HepG2 (cell line): ENCODE data around the gene JTB. TPM values are rescaled to one million over a fixed set of nuclear protein-coding genes. Genes with fewer than 3 reads are reported as not detected.

ENCODE experiments used
- CREB1 ChIP-seq, 2 experiments: fragments of 450-650 bp in 1 of 2; IDR thresholded peaks; 2 replicates each; pipeline ENCODE4 v1.6.1; 2016 to 2017; ENCODE audit warnings: control low read depth in 1 of 2, mild to moderate bottlenecking in 1 of 2, missing compliant biosample characterization in 1 of 2, missing genetic modification characterization in 1 of 2
- FOSL1 ChIP-seq: sonication (generic); formaldehyde crosslinking; IDR thresholded peaks from 2 replicates; pipeline ENCODE4 v1.9.0; 2021; ENCODE audit warnings: missing genetic modification reagents, borderline replicate concordance
- FOXO1 ChIP-seq: sonication (generic); formaldehyde crosslinking; IDR thresholded peaks from 2 replicates; pipeline ENCODE4 v1.4.0; 2020; ENCODE audit warnings: missing genetic modification reagents
- HNF1A ChIP-seq, 2 experiments: sonication (generic) in 1 of 2; formaldehyde crosslinking in 1 of 2; IDR thresholded peaks; 2 replicates each; pipeline versions ENCODE4 v1.4.0 to v1.6.1; 2016 to 2020; ENCODE audit warnings: borderline replicate concordance in 1 of 2, low read depth in 1 of 2, mild to moderate bottlenecking in 1 of 2, missing genetic modification reagents in 1 of 2
- MAFK ChIP-seq, 2 experiments: IDR thresholded peaks in 1 of 2; conservative IDR thresholded peaks in 1 of 2; 2 replicates each; pipeline ENCODE4 v1.6.1; 2011; ENCODE audit warnings: improper control_type of control experiment in 2 of 2, low read length in 2 of 2
- NAIF1 ChIP-seq: sonication (generic); formaldehyde crosslinking; IDR thresholded peaks from 2 replicates; pipeline ENCODE4 v1.5.0; 2020; ENCODE audit warnings: mild to moderate bottlenecking, missing genetic modification reagents, borderline replicate concordance
- NFKB2 ChIP-seq: sonication (generic); formaldehyde crosslinking; IDR thresholded peaks from 2 replicates; pipeline ENCODE4 v1.4.0; 2020; ENCODE audit warnings: missing genetic modification reagents, borderline replicate concordance
- NR2F2 ChIP-seq: IDR thresholded peaks from 2 replicates; pipeline ENCODE4 v1.6.1; 2012; ENCODE audit warnings: low read depth, inconsistent platforms, borderline replicate concordance
- ONECUT2 ChIP-seq: sonication (generic); formaldehyde crosslinking; IDR thresholded peaks from 2 replicates; pipeline ENCODE4 v1.4.0; 2020; ENCODE audit warnings: missing genetic modification reagents
- PBX3 ChIP-seq: sonication (generic); formaldehyde crosslinking; IDR thresholded peaks from 2 replicates; pipeline ENCODE4 v1.8.1; 2023; ENCODE audit warnings: missing genetic modification reagents, inconsistent platforms, borderline replicate concordance
- PLRG1 ChIP-seq: fragments of 450-650 bp; conservative IDR thresholded peaks from 2 replicates; pipeline ENCODE4 v1.6.1; 2016
- SALL1 ChIP-seq: sonication (generic); formaldehyde crosslinking; IDR thresholded peaks from 2 replicates; pipeline ENCODE4 v1.8.0; 2022; ENCODE audit warnings: mild to moderate bottlenecking, missing genetic modification reagents
- SKI ChIP-seq: fragments of 450-650 bp; IDR thresholded peaks from one replicate; pipeline ENCODE4 v1.6.1; 2018; ENCODE audit warnings: mild to moderate bottlenecking; ENCODE audit not compliant: partially characterized antibody
- STAG1 ChIP-seq: sonication (generic); formaldehyde crosslinking; IDR thresholded peaks from 2 replicates; pipeline ENCODE4 v1.4.0; 2020; ENCODE audit warnings: missing genetic modification reagents
- ZNF143 ChIP-seq: sonication (generic); formaldehyde crosslinking; IDR thresholded peaks from 2 replicates; pipeline ENCODE4 v1.4.0; 2020; ENCODE audit warnings: missing genetic modification reagents
- ZNF207 ChIP-seq: fragments of 450-650 bp; IDR thresholded peaks from 2 replicates; pipeline ENCODE4 v1.6.1; 2016; ENCODE audit warnings: antibody characterized with exemption, borderline replicate concordance
- ZNF326 ChIP-seq: sonication (generic); formaldehyde crosslinking; IDR thresholded peaks from 2 replicates; pipeline ENCODE4 v1.4.0; 2020; ENCODE audit warnings: missing genetic modification reagents, borderline replicate concordance
- ZNF530 ChIP-seq: sonication (generic); formaldehyde crosslinking; IDR thresholded peaks from 2 replicates; pipeline ENCODE4 v1.5.0; 2020; ENCODE audit warnings: low read depth, mild to moderate bottlenecking, missing genetic modification reagents
- ZNF605 ChIP-seq: sonication (generic); formaldehyde crosslinking; IDR thresholded peaks from 2 replicates; pipeline ENCODE4 v1.8.0; 2022; ENCODE audit warnings: mild to moderate bottlenecking, missing genetic modification reagents
- polyA plus RNA-seq, 8 experiments: library from polyadenylated mRNA; depleted of rRNA in 3 of 8; stranded (reverse) in 7 of 8; unstranded in 1 of 8; fragments of >200 nt; fragmentation: Illumina TruSeq in 4 of 8; extraction: Trizol in 4 of 8; gene quantifications; 2 replicates each; pipeline versions ENCODE4 v1.2.1 to v1.2.3, GENCODE V29; 2011 to 2016; ENCODE audit warnings: low read depth in 4 of 8, missing spikeins in 1 of 8, mixed read lengths in 1 of 8; ENCODE audit not compliant: insufficient read depth in 1 of 8
- total RNA-seq, 5 experiments: library from RNA; depleted of rRNA; stranded (reverse); fragments of >200 nt; fragmentation: Illumina TruSeq; extraction: Trizol; gene quantifications; 2 replicates each; pipeline ENCODE4 v1.2.3, GENCODE V29; 2016; ENCODE audit warnings: low read depth in 1 of 5
- TF ChIP-seq, protein P1 (sequence below): sonication (generic); formaldehyde crosslinking; IDR thresholded peaks from 2 replicates; pipeline ENCODE4 v1.8.0; 2022; ENCODE audit warnings: missing genetic modification reagents, low read depth, mild to moderate bottlenecking, borderline replicate concordance
- TF ChIP-seq, protein P2 (sequence below): sonication (generic); formaldehyde crosslinking; IDR thresholded peaks from 2 replicates; pipeline ENCODE4 v1.4.0; 2020; ENCODE audit warnings: missing genetic modification reagents, mild to moderate bottlenecking, borderline replicate concordance
- TF ChIP-seq, protein P3 (sequence below): sonication (generic); formaldehyde crosslinking; IDR thresholded peaks from 2 replicates; pipeline ENCODE4 v1.5.0; 2020; ENCODE audit warnings: missing genetic modification reagents, mild to moderate bottlenecking, borderline replicate concordance

Gene JTB
- total and polyA plus RNA-seq, 2 of the 13 experiments (the other 11 are each of a cell fraction or from before 2014, with no cell fraction given), result 96.7 to 99.2 TPM

- TF ChIP-seq FOXO1 (CRISPR knock-in tag) (peak; percentile 50), FOSL1 (no peak), SKI (peak; percentile 47), NFKB2 (CRISPR knock-in tag) (peak; percentile 80), NAIF1 (CRISPR knock-in tag) (no peak), HNF1A (IDR thresholded peaks at IDR 0.05; ENCODE audit: low read depth) (0 out of 2 replicates have a peak, but pooled peaks have one; percentile 34), HNF1A (CRISPR knock-in tag; IDR thresholded peaks at IDR 0.05; ENCODE audit: borderline replicate concordance) (peak; percentile 73; the same call in 1 of the 2 replicates), PBX3 (0 out of 2 replicates have a peak, but pooled peaks have one; percentile 34), ZNF530 (CRISPR knock-in tag) (peak; percentile 45; the same call in 1 of the 2 replicates), PLRG1 (no peak), ZNF143 (CRISPR knock-in tag) (peak; percentile 69), STAG1 (CRISPR knock-in tag) (no peak), SALL1 (peak; percentile 86), ZNF326 (no peak), MAFK (conservative IDR thresholded peaks at IDR 0.05 in 1 of 2, IDR thresholded peaks at IDR 0.05 in 1 of 2; ENCODE audit: low read length in 2 of 2) (no peak), NR2F2 (peak; percentile 27; the same call in 1 of the 2 replicates), ZNF207 (no peak), ZNF605 (CRISPR knock-in tag) (peak; percentile 59; the same call in 1 of the 2 replicates), CREB1 (IDR thresholded peaks at IDR 0.05) (peak; percentile 96), CREB1 (CRISPR knock-in tag; IDR thresholded peaks at IDR 0.05) (peak; percentile 99), ONECUT2 (no peak)
- TF ChIP-seq, protein P1, sequence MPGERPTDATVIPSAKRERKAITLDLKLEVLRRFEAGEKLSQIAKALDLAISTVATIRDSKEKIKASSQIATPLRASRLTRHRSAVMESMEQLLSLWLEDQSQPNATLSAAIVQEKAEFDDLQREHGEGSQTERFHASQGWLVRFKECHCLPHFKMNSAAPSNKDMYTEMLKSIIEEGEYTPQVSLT, result no peak
- TF ChIP-seq, protein P2, sequence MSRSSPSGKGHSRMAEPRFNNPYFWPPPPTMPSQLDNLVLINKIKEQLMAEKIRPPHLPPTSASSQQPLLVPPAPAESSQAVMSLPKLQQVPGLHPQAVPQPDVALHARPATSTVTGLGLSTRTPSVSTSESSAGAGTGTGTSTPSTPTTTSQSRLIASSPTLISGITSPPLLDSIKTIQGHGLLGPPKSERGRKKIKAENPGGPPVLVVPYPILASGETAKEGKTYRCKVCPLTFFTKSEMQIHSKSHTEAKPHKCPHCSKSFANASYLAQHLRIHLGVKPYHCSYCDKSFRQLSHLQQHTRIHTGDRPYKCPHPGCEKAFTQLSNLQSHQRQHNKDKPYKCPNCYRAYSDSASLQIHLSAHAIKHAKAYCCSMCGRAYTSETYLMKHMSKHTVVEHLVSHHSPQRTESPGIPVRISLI (CRISPR knock-in tag), result 0 out of 2 replicates have a peak, but pooled peaks have one; percentile 43
- TF ChIP-seq, protein P3, sequence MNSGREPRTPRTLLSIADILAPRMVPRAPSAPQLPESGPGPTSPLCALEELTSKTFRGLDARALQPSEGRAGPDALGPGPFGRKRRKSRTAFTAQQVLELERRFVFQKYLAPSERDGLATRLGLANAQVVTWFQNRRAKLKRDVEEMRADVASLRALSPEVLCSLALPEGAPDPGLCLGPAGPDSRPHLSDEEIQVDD, result no peak
These were observed 13.1 kb upstream of the JTB start, which contains the start of gene RPS27 (continued) for GRCh38 chr1:153990468-153991150.
